Measurements from ENCODE around the gene BANF1. TPM values are rescaled to one million over a fixed set of nuclear protein-coding genes. Genes with fewer than 3 reads are reported as not detected.

The BANF1 gene
- total and polyA plus RNA-seq, 2 donors (not counting 3 experiments of a cell fraction or from before 2014, with no cell fraction given), result 269 to 376 TPM

DNA sequence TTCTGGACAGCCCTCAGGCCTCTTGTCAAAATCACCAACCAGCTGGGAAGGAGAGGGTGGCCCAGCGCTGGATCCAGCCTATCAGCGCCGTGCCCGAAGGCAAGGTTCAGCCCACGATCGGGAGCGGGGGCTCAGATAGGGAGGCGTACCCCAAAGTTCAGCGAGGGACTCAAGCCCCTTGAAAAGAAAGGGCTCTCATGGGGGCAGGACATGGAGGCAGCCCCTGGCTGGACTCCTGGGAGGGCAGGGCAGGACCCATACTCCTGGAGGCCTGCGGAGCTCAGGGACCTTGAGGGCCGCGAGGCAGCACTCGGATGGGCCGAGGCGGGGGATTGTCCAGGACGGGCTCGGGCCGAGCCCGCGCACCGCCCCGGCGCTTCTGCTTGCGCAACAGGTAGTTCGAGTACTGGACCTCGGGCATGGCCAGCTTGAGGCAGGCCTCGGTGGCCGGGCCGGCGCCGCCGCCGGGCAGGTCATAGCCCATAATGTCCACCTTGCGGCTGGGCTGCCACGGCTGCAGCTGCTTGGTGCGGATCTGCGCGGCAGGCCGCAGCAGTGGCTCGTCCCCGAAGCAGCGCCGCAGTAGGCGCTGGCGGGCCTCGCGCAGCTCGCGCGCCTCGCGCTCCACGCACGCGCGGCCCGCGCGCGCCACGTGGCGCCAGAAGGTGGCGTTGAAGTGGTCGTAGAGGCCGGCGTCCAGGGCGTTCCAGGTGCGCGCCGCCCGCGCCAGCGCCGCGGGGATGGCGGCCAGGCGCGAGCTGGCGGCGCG is 40.1 kb downstream of the BANF1 start:
- no peak for FAIRE-seq
- Histone ChIP-seq H3K79me2 (ENCODE audit: control insufficient read depth, insufficient read depth, low read length) (no peaks in the 10 kb centered on the region), H3K27me3 (ENCODE audit: control insufficient read depth in 2 of 2, insufficient read depth in 2 of 2, low read length in 2 of 2) (peaks cover 1 to 2% of the 10 kb centered on the region in 2 experiments), H3K4me1 (ENCODE audit: control insufficient read depth, extremely low read depth, insufficient read depth, low read length) (no peaks in the 10 kb centered on the region), H3K9me1 (replicated peaks; ENCODE audit: control insufficient read depth, extremely low read depth, insufficient read depth, low read length) (no peaks in the 10 kb centered on the region), H3K4me3 (replicated peaks in 1 of 3; ENCODE audit: insufficient read depth in 1 of 3, low read depth in 1 of 3, low read length in 3 of 3) (no peak overlapping the region), H3K9me3 (replicated peaks; ENCODE audit: control insufficient read depth, insufficient read depth, low read length) (no peaks in the 10 kb centered on the region), H3K27ac (ENCODE audit: insufficient read depth, low read depth, low read length) (no peak overlapping the region), H3K36me3 (ENCODE audit: control insufficient read depth in 2 of 2, extremely low read depth in 1 of 2, insufficient read depth in 2 of 2, low read length in 2 of 2) (no peaks in the 10 kb centered on the region), H3K4me2 (ENCODE audit: insufficient read depth, low read length) (no peak overlapping the region), H2AFZ (ENCODE audit: low read depth, low read length) (no peak overlapping the region), H4K20me1 (replicated peaks; ENCODE audit: control insufficient read depth, extremely low read depth, insufficient read depth, low read length) (no peaks in the 10 kb centered on the region), H3K9ac (replicated peaks; ENCODE audit: extremely low read depth, insufficient read depth, low read length) (no peak overlapping the region)
- CTCF ChIA-PET, result no interaction called here
- intact Hi-C loops (cut with micrococcal nuclease), result no loop called here
- POLR2A ChIA-PET, result no interaction called here
- no peak for DNase-seq (ENCODE audit: low read depth, low spot score)
- dilution Hi-C loops (cut with MboI; ENCODE audit: extremely low pct_ligation_motif_present, low sequenced_read_pairs), result no loop called here
- TF ChIP-seq GATA2 (IDR thresholded peaks at IDR 0.05; ENCODE audit: insufficient read depth, insufficient read length, low read depth, low read length) (no peak), JUN (IDR thresholded peaks at IDR 0.05; ENCODE audit: borderline replicate concordance, insufficient read depth, insufficient read length, low read depth) (no peak), FOS (IDR thresholded peaks at IDR 0.05; ENCODE audit: borderline replicate concordance, insufficient read depth, low read length) (no peak), POLR2A (IDR thresholded peaks at IDR 0.05; ENCODE audit: low read depth, low read length) (no peak), EZH2 (IDR thresholded peaks at IDR 0.05; ENCODE audit: borderline replicate concordance, low read depth, low read length, severe bottlenecking) (no peak), POLR2AphosphoS5 (IDR thresholded peaks at IDR 0.05; ENCODE audit: insufficient read depth, low read depth, low read length) (no peak), MYC (IDR thresholded peaks at IDR 0.05; ENCODE audit: low read depth, low read length) (no peak)
- TF ChIP-seq, protein P1, sequence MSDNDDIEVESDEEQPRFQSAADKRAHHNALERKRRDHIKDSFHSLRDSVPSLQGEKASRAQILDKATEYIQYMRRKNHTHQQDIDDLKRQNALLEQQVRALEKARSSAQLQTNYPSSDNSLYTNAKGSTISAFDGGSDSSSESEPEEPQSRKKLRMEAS (IDR thresholded peaks at IDR 0.05; ENCODE audit: insufficient read depth, insufficient read length), result no peak
- TF ChIP-seq, protein P2, sequence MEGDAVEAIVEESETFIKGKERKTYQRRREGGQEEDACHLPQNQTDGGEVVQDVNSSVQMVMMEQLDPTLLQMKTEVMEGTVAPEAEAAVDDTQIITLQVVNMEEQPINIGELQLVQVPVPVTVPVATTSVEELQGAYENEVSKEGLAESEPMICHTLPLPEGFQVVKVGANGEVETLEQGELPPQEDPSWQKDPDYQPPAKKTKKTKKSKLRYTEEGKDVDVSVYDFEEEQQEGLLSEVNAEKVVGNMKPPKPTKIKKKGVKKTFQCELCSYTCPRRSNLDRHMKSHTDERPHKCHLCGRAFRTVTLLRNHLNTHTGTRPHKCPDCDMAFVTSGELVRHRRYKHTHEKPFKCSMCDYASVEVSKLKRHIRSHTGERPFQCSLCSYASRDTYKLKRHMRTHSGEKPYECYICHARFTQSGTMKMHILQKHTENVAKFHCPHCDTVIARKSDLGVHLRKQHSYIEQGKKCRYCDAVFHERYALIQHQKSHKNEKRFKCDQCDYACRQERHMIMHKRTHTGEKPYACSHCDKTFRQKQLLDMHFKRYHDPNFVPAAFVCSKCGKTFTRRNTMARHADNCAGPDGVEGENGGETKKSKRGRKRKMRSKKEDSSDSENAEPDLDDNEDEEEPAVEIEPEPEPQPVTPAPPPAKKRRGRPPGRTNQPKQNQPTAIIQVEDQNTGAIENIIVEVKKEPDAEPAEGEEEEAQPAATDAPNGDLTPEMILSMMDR (IDR thresholded peaks at IDR 0.05; ENCODE audit: extremely low read depth in 1 of 2, insufficient read depth in 1 of 2, low read depth in 1 of 2, low read length in 2 of 2), result no peak
- no TSS peak for BruUV-seq (replicated peaks)

Data from endothelial cell of umbilical vein (primary cell).